CD4-positive, alpha-beta T cell treated with Interleukin-6 for 4 hours (primary cell): ENCODE measurements around the gene STX4.
A peak's percentile ranks its signal among the peaks of the same experiment; 100 is the strongest.

ENCODE experiments used
- DNase-seq: peaks from one replicate; pipeline ENCODE4 v3.0.0-alpha.2; 2020; ENCODE audit warnings: mixed read lengths

The STX4 gene, protein sequence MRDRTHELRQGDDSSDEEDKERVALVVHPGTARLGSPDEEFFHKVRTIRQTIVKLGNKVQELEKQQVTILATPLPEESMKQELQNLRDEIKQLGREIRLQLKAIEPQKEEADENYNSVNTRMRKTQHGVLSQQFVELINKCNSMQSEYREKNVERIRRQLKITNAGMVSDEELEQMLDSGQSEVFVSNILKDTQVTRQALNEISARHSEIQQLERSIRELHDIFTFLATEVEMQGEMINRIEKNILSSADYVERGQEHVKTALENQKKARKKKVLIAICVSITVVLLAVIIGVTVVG

DNA sequence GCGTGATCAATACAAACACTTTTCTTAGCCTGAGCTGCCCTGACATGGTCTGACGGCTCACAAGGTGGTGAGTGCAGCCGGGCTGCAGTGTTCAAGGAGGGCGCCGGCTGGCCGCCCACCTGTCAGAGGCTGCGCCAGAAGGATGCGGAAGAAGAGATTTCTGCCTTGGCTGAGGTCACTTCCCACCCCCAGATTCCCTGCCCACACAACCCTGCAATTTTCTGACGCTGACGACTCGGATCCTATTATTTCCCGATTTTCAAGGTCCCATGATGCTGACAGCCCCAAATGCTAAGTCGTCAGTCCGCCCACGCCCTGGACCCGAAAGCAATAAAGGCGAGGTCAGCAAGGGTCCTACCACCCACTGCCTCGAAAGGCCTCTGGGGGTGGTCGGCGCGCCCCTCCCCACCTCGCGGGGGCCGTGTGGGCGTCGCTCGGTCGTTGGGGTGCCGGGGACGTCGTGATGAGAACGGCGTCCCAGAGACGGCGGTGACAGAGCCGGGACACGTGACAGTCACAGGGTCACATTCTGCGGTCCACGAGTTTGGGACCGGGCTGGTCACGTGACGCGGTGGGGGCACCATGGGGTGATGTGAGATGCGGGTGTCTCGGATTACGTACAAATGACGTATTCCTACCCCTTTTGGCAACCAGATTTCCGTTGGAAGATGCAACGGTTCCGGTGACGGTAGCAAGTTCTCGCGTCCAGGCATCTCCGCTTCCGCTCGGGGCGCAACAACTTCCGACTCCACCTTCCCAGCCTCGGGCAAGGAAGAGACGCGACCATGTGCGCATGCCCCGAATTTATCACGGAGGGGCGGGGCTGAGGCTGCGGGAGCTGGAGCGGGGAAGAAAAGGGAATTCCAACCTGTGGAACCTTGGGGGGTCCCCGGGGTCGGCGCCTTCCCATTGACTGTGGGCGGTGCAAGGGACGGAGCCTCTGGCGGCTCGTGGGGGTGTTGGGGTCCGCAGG is at the start of gene STX4:
Gene STX4 (plus strand): TSS at position 823 of the 973 bp plus-strand sequence. CDS start 248 bp downstream, outside the sequence.
- peak; percentile 98 for DNase-seq

DNA sequence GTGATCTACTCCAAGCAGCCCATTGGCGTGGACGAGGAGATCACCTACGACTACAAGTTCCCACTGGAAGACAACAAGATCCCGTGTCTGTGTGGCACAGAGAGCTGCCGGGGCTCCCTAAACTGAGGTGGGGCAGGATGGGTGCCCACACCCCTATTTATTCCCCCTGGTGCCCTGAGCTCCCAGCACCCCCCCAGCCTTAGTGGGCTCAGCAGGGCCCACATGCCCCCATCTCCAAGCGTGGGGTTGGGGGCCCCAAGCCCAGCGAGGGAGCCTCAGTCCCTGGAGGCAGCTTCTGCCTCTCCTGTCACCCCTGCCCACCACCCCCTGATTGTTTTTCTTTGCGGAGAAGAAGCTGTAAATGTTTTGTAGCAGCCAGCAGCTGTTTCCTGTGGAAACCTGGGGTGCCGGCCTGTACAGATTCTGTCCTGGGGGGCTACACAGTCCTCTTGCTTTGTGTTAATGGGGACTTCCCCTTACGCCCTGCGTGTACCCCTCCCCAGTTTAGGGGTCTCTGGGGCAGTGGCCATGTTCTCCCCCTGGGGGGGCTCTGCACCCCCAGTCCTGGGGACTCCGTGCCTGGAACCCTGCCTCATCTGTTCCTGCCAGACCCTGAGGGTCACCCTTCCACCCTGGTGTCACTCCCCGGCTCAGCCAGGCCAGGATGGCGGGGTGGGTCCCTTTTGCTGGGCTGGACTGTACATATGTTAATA is 49.3 kb upstream of the STX4 start:
- no peak for DNase-seq

DNA sequence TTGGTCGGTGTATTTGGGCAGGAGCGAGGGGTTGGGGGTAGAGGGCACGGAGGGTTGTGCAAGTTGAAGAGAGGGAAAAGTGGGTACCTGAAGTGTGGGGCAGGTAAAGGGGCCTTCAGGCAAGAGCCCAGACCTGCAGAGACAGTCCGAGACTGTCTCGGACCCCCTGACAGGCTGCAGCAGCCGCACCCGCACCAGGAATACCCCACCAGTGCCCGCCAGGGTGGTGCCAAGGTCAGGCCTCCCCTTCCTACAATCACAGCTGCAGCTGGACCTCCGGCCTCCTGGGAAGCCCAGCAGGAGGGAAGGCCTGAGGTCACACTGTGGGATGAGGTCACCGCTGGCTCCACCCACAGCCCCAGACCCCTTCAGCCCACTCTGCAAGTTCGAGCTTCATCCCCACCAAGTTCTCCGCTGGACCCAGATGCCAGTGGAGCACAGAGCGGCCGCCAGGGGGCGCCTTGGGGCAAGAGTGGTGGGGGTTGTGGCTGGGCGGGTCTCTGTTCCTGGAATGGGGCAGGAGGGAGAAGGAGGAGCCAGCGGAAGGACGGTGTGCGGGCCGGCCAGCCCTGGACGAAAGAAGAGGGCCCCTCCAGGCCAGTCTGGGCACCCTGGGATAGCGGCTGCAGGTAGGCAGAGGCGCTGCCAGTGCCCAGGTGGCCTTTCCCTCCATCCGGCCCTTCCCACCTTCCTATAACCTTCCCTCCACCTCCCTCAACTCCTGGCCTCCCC is 48.5 kb upstream of the STX4 start, which contains the start of gene HSD3B7:
Gene HSD3B7 (plus strand): TSS at position 539 of the 732 bp plus-strand sequence. CDS start 452 bp downstream, outside the sequence.
- peak; percentile 86 for DNase-seq

DNA sequence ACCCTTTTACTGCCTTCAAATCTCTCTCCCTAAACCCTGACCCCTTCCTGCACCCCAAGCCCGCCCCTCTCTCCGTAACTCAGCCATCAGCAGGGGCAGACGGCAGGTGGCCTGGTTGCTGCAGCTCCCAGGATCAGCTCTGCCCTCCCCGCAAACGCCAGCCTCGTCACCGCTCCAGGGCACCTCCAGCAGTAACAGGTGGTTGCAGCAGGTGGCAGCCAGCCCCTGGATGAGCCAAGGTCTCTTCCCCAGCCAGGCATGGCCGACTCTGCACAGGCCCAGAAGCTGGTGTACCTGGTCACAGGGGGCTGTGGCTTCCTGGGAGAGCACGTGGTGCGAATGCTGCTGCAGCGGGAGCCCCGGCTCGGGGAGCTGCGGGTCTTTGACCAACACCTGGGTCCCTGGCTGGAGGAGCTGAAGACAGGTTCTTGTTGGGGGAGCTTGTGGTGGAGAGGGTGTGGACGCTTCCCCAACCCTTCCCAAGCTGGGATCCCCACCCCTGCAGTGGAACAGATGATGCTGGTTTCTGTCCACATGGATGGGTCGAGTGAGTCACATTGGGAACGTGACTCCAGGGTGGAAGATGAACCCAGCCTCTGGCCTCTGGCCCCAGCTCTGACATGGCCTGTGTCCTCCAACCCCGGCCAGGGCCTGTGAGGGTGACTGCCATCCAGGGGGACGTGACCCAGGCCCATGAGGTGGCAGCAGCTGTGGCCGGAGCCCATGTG is 47.8 kb upstream of the STX4 start:
- no peak for DNase-seq

DNA sequence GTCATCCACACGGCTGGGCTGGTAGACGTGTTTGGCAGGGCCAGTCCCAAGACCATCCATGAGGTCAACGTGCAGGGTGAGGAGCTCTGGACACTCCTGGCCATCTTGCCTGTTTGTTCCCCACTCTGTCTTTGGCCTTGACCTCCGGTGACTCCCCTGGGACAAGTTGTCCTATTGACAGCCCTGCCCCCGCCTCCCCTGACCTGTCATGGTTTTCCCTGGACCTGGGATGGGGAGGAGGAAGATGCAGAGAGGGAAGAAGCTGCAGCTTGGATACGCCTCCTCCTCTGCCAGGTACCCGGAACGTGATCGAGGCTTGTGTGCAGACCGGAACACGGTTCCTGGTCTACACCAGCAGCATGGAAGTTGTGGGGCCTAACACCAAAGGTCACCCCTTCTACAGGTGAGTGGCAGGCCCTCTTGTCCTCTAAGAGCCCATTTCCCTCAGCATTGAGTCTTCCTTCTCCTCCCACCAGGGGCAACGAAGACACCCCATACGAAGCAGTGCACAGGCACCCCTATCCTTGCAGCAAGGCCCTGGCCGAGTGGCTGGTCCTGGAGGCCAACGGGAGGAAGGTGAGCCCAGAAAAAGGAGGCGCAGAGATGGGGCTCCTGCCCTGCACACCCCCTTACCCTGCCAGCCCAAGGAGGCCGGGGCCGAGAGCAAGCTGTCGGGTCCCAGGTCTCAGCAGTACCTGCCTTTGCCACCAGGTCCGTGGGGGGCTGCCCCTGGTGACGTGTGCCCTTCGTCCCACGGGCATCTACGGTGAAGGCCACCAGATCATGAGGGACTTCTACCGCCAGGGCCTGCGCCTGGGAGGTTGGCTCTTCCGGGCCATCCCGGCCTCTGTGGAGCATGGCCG is 47.0 kb upstream of the STX4 start:
- DNase-seq = no peak

DNA sequence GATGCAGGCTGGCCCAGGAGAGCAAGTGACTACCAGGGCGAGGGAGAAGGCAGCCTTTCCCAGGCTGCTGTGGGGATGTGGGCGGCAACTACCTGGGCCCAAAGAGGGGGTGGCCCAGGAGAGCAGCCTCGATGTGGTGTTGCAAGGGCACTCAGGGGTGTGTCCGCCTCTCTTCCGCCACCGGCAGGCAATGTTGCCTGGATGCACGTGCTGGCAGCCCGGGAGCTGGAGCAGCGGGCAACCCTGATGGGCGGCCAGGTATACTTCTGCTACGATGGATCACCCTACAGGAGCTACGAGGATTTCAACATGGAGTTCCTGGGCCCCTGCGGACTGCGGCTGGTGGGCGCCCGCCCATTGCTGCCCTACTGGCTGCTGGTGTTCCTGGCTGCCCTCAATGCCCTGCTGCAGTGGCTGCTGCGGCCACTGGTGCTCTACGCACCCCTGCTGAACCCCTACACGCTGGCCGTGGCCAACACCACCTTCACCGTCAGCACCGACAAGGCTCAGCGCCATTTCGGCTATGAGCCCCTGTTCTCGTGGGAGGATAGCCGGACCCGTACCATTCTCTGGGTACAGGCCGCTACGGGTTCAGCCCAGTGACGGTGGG is 45.7 kb upstream of the STX4 start:
- no peak for DNase-seq

DNA sequence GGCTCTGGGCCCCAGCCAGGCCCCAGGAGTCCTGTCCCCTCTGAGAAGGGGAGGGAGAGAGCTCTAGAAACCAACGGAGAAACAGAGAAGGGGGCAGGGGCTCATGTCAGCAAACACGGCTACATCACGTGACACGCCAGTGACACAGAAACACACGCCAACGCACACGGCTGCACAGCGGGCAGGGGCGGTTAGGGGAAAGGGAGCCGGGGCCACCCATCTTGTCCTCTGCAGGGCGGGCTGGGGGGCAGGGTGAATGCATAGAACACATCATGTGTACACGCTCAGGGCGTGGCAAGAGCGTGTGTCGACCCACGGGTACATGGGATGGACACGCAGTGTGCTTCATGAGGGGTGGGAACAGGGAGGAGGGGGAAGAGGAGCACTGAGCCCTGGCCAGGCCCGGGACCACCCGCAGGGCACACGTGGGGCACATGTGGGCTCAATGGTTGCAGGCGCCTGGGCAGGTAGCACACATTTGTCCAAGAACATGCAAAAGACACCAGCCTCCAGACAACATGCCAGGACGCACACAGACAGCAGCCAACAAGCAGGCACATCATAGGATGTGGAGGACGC is 43.8 kb upstream of the STX4 start:
- no peak for DNase-seq

DNA sequence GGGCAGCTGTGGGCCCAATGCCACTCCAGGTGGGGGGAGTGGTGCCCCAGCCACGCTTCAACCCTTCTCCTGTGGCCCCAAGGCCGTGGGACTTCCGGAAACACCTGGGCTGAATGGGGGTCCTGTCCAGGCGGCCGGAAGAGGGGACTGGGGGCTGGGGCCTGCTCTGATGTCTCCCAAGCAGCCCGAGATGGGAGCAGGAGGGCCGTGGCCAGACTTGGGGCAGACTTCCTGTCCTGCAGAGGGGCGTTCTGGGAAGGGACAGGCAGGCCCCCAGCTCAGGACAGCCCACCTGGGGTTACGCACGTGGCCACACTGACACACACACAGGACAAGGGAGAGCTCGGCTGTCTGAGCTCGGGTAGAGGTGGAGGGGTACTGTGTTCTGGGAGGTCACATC is 43.3 kb upstream of the STX4 start:
- DNase-seq = no peak

DNA sequence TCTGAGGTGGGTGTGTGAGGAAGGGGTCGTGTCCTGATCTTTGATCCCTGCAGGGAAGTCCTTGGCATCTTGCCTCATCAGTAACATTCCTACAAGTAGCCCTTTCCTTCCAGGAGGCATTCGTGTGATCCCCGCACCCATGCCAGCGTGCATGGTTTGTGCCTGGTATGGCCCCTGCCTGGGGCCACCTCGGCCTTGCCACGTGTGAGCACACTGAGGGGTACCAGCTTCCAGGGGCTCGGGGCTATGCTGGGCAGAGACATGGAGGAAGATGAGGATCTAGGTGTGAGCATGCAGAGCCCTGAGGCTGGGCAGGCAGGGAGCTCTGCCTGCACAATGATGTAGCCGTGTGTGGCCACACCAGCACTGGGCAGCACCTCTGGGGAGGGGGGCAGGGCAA is 42.3 kb upstream of the STX4 start:
- no peak for DNase-seq

DNA sequence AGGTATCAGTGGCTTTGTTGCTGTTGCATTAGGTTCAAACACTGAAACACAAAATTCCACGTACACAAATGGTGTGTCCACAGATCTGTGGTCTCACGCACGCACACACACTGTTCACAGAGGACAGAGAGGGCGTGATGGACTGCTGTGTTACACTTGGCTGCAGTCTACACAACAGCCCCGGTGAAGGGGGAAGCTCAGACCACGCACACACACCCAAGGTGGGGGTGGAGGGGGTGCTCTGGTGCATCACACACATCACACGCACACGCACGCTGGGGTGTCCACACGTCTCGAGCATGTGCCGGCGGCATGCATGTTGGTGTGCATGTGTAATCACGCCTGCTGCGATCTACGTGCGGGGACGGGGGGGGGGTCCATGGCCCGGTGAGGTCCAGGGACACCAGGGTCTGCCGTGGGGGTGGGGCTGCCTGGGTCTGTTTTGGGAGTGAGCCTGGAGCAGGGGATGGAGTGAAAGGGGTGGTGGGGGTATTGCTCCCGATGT is 41.0 kb upstream of the STX4 start:
- no peak for DNase-seq

DNA sequence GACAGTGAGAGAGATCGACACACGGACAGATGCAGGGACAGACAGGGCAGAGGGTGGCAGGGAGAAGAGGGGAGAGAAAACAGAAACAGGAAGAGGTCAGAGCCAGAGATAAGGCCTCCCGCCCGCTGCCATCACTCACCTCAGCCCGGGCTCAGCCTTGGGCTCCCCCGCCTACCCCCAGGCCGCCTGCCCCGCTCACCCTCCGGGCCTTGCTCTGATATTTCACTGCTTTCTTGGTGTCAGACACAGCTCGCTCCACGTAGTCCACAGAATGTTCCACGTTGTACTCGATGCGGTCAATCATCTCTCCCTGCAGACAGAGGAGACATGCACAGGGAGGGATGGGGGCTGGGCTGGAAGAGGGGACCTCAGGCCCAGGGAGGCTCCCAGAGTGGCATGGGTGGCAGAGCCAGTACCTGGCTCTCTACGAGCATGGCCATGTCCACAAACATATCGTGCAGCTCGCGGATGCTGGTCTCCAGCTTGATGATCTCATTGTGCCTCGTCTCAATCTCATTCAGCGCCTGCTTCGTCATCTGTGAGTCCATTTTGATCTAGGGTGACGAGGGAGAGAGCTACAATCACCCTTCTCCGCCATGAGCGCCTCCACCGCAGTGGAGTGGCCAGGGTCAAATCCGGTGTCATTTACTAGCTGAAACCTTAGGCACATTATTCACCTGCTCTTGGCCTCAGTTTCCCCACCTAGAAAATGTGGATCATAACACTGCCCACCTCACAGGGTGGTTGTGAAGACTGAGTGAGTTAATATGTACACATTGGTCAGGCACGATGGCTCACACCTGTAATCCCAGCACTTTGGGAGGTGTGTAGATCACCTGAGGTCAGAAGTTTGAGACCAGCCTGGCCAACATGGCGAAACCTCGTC is 40.2 kb upstream of the STX4 start:
- DNase-seq = no peak

DNA sequence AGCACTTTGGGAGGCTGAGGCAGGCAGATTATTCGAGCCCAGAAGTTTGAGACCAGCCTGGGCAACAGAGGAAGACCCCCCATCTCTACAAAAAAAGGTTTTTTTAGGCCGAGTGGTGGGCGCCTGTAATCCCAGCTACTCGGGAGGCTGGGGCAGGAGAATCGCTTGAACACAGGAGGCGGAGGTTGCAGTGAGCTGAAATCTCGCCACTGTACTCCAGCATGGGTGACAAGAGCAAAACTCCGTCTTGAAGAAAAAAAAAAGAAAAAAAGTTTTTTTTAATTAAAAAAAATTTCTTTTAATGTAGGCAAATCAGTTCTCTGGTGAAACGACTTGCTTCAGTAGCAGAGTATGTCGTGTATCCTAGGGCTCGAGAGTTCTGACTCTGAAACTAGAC is 37.4 kb upstream of the STX4 start:
- DNase-seq = no peak

DNA sequence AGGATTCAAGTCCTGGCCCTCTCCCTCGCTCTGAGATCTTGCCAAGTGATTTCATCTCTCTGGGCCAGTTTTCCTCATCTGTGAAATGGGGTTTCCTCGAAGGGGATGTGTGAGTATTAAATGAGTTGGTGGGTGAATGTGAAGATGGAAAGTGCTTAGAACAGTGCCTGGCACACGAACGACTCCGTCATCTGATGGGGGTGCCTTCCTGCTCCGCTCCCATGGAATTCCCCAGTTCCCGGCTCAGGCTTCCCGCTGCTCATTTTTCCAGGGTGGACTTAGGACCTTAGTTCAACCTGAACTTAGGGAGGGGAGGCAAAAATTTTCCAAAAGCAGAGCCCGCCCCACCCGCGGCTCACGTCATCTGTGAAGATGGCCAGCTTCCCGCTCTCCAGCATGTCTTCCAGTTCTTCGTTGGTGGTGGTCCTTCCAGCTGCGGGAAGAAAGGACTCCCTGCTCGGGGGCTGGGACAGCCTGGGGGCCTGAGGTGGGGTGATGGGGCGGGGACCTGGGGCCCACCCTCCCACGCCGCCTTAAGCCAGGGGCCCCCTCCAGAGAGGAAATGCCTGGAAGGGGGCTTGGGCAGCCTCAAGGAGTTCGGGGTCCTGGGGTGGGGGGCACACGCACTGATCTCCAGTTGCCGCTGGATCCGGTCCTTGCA is 36.9 kb upstream of the STX4 start:
- DNase-seq = no peak

DNA sequence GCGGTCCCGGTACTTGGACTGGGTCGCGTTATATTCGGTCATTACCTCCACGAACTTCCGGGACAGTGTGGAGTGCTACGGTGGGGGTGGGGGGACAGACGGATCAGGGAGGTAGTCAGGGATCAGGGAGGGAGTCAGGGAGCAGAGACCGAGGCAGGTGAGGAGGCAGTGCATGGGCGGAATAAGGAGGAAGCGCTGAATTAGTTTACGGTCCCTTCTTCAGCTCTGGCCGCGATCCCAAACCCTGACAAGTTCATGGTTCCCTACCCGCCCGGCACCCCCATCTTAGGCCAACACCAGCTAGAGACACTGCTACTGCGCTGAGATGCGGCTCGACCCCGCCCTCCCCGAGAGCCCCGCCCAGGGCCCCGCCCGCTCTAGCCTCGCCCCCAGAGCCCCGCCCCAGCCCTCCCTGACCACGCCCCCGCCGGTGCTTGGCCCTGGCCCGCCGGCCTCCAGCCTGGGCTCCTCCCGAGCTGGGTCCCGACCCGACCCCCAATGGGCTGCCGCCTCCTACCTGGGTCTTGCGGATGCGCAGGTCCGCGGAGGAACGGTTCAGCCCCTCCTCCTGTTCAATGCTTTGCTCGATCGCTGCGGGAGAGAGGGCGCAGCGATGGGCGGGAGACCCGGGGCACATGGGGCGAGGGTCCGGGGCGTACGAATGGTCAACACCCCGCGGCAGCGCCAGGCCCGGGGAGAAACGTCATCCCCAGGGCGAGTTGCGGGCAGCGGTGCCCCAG is 36.2 kb upstream of the STX4 start:
- peak; percentile 87 for DNase-seq

DNA sequence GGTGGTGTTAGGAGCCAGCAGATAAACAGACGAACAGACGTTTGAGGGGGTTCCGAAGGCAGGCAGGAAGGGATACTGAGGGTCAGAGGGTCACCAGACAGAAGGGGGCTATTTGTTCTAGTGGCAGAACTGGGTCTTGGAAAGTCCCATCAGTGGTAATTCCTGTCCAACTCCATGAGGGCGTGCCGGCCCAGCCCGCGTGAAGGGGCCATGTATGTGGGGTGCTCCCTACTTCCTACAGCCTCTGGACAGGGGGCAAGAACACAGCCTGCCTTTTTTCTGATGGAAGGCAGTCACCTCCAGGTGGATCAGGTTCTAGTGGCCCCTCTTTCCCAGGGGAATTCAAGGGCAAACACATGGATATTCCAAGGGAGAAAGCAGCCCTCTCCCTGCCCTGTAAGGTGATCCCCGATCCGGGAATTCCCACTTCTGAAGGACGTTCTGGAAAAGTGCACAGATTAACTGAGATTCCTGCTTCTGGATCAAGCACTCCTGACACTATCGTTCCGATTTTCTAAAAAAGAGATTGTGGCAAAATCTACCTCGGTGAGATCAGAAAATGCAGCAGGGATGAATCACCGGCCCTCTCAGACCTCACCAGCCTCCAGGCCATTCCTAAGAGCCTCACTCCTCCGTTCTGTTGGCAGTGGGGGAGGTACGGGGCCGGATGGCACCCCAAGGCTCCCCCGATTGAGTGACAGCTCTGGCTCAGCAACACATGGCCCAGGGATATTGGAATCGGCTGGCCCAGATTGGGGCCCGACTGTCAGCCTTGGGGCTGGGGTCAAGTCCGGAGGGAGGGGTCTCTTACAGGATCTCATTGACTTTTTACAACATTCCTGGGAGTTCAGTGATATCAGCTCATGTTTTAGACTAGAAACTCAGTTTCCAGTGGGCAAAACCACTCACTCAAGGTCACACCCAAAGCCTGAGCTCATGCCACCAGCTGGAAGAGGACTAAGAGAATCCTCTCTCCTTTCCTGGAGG is 35.3 kb upstream of the STX4 start:
- DNase-seq = no peak
